Dedifferentiated amniotic fluid mesenchymal stem cell (primary cell): Measurements from ENCODE around the gene TUBA3D.
"Not testable (repeated sequence)": the region's sequence is repeated elsewhere in the genome, so short reads cannot be mapped to it uniquely, and the experiment has no call there.

Experiments used
- DNase-seq: peaks from one replicate; pipeline ENCODE4 v3.0.0-alpha.2; 2016; ENCODE audit errors: extremely low spot score

The TUBA3D gene

DNA sequence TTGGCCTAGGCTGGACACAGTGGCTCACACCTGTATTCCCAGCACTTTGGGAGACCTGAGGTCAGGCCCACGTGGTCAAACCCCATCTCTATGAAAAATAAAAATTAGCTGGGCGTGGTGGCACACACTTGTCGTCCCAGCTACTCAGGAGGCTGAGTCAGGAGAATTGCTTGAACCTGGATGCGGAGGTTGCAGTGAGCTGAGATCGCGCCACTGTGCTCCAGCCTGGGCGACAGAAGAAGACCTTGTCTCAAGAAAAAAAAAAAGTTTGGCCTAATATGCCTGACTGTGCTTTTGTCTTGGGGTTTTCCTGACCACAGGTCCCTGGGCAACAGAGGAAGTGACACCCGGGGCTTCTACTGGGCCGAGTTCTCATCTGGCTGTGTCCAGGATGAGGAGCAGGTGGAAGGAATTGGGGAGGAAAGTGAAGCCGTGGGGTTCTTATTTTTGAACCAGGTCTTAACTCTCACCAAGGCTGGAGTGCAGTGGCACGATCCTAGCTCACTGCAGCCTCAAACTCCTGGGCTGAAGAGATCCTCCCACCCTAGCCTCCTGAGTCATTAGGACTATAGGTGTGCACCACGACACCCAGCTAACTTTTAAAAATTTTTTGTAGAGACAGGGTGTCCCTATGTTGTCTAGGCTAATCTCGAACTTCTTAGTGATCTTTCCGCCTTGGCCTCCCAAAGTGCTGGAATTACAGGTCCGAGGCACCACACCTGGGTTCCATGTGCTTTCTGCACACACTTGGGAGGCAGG lies 38.7 kb downstream of the TUBA3D start:
- DNase-seq: not testable (repeated sequence)

- DNase-seq: not testable (repeated sequence)
Measured at GRCh38 chr2:131515235-131515634, 39.3 kb downstream of the TUBA3D start.

GRCh38 chr2:131516011-131516410 lies 40.1 kb downstream of the TUBA3D start:
- DNase-seq: no peak

GRCh38 chr2:131516621-131517020 lies 40.7 kb downstream of the TUBA3D start:
- DNase-seq: not testable (repeated sequence)

- DNase-seq: no peak
Measured at GRCh38 chr2:131517106-131517831, 41.4 kb downstream of the TUBA3D start.

DNA sequence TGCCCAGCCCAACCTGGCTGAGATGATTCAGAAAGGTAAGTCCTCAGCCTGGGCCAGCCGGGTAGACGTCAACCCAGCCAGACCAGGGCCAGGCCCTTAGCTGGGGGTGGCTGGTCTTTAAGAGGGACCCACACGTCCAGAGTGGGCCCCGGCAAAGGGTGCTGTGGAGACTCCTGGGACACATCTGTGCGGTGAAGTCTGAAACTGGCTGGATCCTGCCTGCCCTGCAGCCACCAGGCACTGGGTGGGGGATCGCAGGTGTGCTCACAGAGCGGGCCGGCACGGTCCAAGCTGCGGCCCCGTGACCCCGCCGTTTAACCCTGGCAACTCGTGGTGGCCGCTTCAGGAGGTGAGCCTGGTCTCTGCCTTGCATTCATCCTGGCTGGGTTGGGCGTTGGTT lies 41.9 kb downstream of the TUBA3D start:
- DNase-seq: not testable (repeated sequence)

DNA sequence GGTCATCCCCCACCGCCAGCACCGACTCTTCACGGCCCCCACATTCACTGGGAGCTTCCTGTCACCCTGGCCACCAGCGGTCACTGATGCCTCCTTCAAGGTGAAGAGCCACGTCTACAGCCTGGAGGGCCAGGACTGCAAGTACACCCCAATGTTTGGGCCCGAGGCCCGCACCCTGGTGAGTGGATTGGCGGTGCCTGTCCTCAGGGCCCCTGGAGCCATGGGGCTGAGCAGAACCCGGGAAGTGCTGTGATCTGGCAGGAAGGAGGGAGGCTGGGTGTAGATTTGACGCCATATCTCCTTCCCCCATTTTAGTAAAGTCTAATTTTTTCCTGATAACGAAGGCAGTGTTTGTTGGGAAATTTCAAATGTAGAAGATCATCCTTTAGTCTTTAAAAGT lies 42.6 kb downstream of the TUBA3D start:
- not testable (repeated sequence) for DNase-seq

- DNase-seq: no peak
Measured at GRCh38 chr2:131519466-131519865, 43.5 kb downstream of the TUBA3D start.

- DNase-seq: not testable (repeated sequence)
Measured at GRCh38 chr2:131519871-131520470, 44.1 kb downstream of the TUBA3D start.

GRCh38 chr2:131520526-131520925 lies 44.6 kb downstream of the TUBA3D start:
- DNase-seq: no peak

GRCh38 chr2:131521524-131521923 lies 45.6 kb downstream of the TUBA3D start:
- DNase-seq: not testable (repeated sequence)

- DNase-seq: no peak
Measured at GRCh38 chr2:131521961-131522781, 46.3 kb downstream of the TUBA3D start.

GRCh38 chr2:131525256-131525655 lies 49.3 kb downstream of the TUBA3D start:
- not testable (repeated sequence) for DNase-seq

- DNase-seq: not testable (repeated sequence)
Measured at GRCh38 chr2:131527131-131528001, 51.4 kb downstream of the TUBA3D start, which contains the start of gene CCDC74A. CCDC74A (plus strand) TSS chr2:131527888; CDS start chr2:131527971, 83 bp downstream.

DNA sequence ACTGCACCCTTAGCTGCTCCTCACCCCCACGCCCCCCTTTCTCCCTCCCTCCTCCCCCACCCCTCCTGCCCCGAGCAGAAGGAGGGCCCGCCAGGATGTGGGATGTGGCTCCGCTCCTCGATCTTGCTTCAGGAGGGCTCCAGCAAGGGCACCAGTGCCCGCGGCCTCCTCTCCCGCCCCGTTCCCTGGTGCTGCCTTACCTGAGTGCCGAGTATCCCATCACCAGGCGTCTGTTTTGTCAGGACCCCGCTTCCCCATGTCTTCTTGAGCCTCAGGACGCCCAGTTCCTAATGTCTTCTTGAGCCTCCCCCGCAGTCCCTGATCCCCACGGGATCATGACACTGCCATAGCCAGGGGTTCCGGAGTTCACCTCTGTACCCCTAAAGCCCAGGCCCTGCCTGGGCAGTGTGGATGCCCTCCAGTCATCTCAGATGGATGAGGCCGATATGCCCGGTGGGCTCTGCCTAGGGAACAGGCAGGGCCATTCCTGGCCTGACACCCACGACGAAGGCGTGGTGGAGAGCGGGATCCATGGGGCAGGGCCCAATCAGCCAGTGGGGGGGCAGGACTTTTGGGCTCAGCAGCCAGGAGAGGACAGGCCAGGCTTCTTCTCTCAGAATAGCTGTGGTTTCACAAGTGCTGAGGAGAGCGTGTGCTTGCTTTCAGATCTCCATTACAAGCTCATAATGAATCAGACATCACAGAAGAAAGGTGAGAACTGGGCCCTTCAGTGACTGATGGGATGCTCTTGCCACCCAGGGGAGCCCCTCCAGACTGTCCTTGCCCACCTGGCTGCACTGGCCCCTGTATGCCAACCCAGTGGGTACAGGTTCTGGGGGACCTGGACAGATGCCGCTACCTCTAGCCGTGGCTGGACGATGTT lies 53.3 kb downstream of the TUBA3D start:
- not testable (repeated sequence) for DNase-seq

GRCh38 chr2:131529864-131530445 lies 54.0 kb downstream of the TUBA3D start:
- not testable (repeated sequence) for DNase-seq

DNA sequence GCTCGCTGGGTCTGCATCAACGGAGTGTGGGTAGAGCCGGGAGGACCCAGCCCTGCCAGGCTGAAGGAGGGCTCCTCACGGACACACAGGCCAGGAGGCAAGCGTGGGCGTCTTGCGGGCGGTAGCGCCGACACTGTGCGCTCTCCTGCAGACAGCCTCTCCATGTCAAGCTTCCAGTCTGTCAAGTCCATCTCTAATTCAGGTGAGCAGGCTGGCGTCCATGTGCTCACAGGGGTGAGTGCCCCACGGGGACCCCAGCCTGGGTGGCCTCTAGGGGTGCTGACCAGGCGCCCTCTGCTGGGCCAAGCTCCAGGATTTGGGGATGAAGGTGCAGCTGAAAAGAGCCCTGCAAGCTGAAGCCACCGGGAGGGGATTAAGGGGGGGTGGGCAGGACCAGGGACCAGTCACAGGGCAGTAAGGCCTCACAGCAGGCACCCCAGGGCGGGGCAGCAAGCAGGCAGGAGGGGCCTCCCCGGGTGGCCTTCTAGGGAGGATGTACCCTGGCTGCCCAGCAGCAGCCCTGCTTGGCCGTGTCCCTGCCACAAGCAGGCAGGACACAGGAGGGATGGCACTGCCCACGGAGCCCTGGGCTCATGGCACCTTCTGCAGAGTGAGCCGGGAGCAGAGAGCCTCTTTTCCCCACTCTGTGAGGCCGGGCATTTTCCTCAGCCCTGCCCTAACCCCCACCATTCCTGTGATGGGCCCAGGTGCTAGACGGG lies 54.9 kb downstream of the TUBA3D start:
- DNase-seq: not testable (repeated sequence)

- not testable (repeated sequence) for DNase-seq
Measured at GRCh38 chr2:131531547-131532185, 55.7 kb downstream of the TUBA3D start.
